ENCODE results near the gene LIN7A.
A peak's percentile ranks its signal among the peaks of the same experiment; 100 is the strongest.
"Not testable (repeated sequence)": the region's sequence is repeated elsewhere in the genome, so short reads cannot be mapped to it uniquely, and the experiment has no call there.

The LIN7A gene

GRCh38 chr12:80802652-80803400 is 134.9 kb downstream of the LIN7A start:
- DNase-seq, result no peak

- no peak for DNase-seq
Observed at GRCh38 chr12:80798281-80798680, 139.5 kb downstream of the LIN7A start.

DNA sequence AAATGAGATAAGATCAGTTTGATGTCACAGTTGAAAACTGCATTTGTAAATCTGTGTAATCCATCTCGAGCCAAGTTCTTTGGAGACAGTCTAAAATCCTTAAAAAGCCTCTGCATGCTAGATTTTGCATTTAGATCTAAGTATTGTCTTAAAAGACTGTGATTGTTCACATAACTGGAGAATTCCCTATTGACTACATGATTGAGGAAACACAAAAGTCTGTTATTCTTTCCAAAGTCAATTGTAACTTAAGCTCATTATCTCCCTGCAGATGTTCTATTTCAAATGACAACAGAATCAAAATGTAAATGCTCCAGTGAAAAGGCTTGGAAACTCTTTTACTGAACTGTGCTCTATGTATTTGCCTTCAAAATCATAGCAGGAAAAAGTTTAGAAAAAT is 143.2 kb downstream of the LIN7A start:
- DNase-seq, result no peak

GRCh38 chr12:80792861-80793260 is 144.9 kb downstream of the LIN7A start:
- no peak for DNase-seq

DNA sequence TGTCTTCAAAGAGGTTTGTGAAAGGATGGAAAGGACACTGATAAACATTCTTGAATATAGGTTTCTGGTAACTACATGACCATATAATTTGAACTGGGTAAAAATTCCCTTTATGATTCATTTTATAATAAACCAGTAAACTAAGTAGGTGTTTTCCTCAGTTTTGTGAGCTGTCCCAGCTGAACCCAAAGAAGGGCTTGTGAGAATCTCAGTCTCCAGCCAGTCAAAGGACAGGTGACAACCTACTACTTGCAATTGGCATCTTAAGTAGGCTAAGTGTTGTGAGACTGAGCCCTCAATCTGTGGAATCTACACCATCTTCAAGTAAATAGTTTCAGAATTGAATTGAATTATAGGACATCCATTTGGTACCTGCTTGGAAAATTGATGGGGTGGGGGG is 145.9 kb downstream of the LIN7A start:
- no peak for DNase-seq

DNA sequence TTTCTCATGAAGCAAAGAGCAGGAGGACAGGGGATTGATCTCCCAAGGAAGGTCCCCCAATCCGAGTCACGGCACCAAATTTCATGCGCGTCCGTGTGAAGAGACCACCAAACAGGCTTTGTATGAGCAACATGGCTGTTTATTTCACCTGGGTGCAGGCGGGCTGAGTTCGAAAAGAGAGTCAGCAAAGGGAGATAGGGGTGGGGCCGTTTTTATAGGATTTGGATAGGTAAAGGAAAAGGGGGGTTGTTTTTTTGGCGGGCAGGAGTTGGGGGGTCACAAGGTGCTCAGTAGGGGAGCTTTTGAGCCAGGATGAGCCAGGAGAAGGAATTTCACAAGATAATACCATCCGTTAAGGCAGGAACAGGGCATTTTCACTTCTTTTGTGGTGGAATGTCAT is 149.3 kb downstream of the LIN7A start:
- not testable (repeated sequence) for DNase-seq

DNA sequence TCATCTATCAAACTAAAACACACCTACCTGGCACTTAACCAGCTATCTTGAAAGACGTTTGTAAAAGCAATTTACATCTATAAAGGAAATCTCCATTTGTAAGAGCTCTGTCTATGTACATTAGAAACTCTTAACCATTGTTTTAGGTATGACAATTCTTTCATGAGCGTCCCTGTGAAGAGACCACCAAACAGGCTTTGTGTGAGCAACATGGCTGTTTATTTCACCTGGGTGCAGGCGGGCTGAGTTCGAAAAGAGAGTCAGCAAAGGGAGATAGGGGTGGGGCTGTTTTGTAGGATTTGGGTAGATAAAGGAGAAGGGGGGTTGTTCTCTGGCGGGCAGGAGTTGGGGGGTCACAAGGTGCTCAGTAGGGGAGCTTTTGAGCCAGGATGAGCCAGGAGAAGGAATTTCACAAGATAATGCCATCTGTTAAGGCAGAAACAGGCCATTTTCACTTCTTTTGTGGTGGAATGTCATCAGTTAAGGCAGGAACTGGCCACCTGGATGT is 154.7 kb downstream of the LIN7A start:
- not testable (repeated sequence) for DNase-seq

DNA sequence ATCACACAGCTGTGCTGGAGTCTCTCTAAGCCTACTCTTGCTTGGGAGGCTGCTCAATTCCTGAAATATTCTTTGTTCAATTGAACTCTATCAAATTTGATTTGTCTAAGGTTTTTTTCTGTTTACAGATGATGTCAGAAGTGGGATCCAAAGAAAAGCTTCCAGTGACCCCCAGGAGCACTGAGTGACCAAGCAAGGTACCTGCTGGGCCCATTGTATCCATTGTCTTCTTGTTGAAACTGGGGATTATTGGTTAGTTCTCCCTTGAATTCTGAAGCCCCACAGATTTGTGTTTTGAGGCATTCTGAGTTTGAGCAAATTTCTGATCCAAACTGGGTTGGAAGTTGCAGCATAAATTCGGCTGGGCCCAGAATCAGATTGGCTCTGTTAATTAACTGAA is 156.4 kb downstream of the LIN7A start:
- no peak for DNase-seq

- no peak for DNase-seq
Observed at GRCh38 chr12:80780746-80781145, 157.0 kb downstream of the LIN7A start.

DNA sequence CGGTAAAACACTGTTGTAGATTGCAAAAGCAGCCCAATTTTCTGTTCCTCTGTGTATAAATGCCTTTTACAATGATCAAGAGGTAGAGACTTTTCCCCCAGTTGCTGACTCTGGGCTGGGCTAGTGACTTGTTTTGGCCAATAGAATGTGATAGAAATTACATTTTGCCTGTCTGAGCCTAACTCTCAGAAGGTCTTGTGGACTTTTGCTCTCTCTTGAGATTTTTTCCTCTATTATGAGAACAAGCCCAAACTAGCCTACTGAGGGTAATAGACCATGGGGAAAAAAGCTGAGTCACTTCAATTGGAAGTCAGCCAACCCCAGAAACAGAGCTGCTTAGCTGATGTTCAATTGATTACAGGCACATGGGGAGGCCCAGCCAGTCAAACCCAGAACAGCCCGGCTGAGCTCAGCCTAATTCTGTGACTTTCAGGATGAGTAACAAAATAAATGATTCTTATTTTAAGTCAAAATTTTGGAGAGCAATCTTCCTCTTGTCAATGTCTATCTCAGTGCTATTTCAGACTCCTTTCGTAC is 159.7 kb downstream of the LIN7A start:
- DNase-seq, result peak; percentile 64

- no peak for DNase-seq
Observed at GRCh38 chr12:80777587-80777986, 160.1 kb downstream of the LIN7A start.

- DNase-seq, result no peak
Observed at GRCh38 chr12:80776706-80777105, 161.0 kb downstream of the LIN7A start.

GRCh38 chr12:80770958-80771357 is 166.8 kb downstream of the LIN7A start:
- no peak for DNase-seq

DNA sequence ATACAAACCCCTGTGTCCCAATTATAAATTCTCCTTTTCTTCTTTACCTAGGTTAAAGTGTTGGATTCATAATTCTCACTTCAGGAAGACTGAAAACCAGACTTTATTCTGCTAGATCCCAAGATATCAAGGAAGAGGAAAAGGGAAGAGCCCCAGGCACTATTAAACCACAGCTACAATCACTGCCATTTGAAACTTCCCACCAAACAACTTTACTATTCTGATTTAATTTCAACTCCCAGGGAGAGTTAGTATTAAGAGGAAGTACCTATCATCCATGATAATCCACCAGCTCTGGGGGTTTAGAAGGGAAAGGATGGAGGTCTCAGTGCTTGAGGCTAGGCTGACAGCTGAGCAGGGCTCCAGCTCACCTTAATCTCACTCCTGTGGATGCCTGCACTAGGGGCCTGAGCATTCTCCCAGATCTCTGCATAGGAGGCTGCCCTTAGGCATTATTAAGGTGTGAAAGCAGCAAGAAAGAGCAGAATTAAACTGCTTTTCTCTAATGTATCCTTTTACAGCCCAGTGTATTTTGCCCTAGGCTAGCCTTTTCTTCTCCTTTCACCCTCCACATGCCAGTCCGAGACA is 168.1 kb downstream of the LIN7A start:
- DNase-seq, result no peak

- DNase-seq, result peak; percentile 13
Observed at GRCh38 chr12:80766897-80767296, 170.8 kb downstream of the LIN7A start.

DNA sequence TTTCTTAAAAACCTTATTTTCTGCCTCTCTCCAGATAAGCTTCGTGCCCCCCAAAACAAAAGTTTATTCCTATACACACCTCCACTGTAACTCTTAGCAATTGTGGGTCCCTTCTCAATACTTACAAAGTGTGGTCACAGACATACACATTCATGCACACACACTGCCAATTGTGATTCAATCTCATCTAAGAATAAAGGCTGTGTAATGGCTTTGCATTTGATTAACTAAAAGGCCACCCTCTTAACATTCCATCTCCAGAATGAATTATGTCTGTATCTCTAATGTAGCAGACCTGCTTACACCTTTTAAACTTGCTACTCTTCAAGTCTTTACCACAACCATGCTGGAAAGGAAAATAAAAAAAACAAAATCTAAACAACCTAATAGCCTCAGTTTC is 171.5 kb downstream of the LIN7A start:
- no peak for DNase-seq

GRCh38 chr12:80763874-80764273 is 173.9 kb downstream of the LIN7A start:
- peak; percentile 13 for DNase-seq

GRCh38 chr12:80761838-80762237 is 175.9 kb downstream of the LIN7A start:
- no peak for DNase-seq

- DNase-seq, result no peak
Observed at GRCh38 chr12:80756875-80757274, 180.9 kb downstream of the LIN7A start.

- no peak for DNase-seq
Observed at GRCh38 chr12:80754274-80754673, 183.5 kb downstream of the LIN7A start.

DNA sequence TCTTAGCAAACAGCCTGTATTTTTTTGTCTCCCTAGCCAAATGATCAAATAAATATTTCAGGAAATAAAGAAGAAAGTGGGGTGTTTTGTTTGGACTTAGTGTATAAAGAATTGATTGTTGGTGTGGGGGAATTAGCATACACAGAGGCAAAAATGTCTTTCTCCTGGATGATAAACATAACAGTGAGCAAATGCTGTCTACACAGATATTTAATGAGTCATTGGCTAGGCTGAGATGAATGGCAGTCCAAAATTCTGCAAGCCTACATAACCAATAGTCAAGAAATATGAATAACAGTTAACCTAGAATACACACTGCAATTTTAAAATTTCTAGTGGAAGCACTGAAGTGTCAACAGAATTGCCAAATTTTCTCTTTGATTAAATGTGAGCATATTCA is 185.3 kb downstream of the LIN7A start:
- DNase-seq, result no peak

DNA sequence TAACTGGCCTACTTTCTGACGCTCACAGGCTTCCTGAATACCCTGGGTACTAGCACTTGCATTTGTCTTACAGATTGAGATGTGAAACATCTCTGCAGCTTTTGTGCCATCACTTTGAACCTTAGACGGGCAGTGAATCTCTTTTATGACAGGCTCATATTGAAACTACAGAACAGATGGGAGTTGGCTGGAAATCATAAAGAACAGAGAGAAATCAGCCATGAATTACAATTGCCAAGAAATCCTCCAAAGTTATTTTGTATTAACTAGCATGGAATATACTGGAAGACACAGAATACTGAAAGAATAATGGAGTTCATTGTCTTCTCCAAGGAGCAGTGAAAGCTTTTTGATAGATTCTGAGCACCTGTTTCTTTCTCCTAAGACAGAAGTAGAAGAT is 188.3 kb downstream of the LIN7A start:
- no peak for DNase-seq

- no peak for DNase-seq
Observed at GRCh38 chr12:80747800-80748199, 189.9 kb downstream of the LIN7A start.

GRCh38 chr12:80745851-80746505 is 191.8 kb downstream of the LIN7A start:
- no peak for DNase-seq

Data from NCI-H1048 (cell line).